ENCODE measurements around the gene PGM5.
"Not testable (repeated sequence)": the region's sequence is repeated elsewhere in the genome, so short reads cannot be mapped to it uniquely, and the experiment has no call there.

- TF ChIP-seq EZH2phosphoT487 (IDR thresholded peaks at IDR 0.05; ENCODE audit: low read depth); CTCF (IDR thresholded peaks at IDR 0.05; ENCODE audit: low read depth, low read length): not testable (repeated sequence)
These were observed 34.3 kb downstream of the PGM5 start for GRCh38 chr9:68390737-68391136.

All from OCI-LY3 (cell line).